GM23248 (cell line): ENCODE results near the gene UMODL1.

ENCODE experiments used
- EZH2 ChIP-seq: fragments of 200-600 bp; sonication (generic); IDR thresholded peaks from 2 replicates; pipeline ENCODE4 v1.6.1; 2018; ENCODE audit warnings: antibody characterized with exemption, mild to moderate bottlenecking; ENCODE audit not compliant: insufficient read depth, poor library complexity, severe bottlenecking
- EZH2phosphoT487 ChIP-seq: fragments of 200-600 bp; sonication (generic); IDR thresholded peaks from 2 replicates; pipeline ENCODE4 v1.6.1; 2018; ENCODE audit warnings: antibody characterized with exemption, moderate library complexity, mild to moderate bottlenecking, low read depth; ENCODE audit not compliant: insufficient read depth

- no peak for TF ChIP-seq EZH2
- TF ChIP-seq EZH2phosphoT487 = no peak
Observed at GRCh38 chr21:42061195-42061985, 9.7 kb upstream of the UMODL1 start.
